Lung (tissue), 12 donors: ENCODE measurements around the gene COG5. TPM values are rescaled to one million over a fixed set of nuclear protein-coding genes. Genes with fewer than 3 reads are reported as not detected.

Source experiments
- ATAC-seq: fragments of 200-7000 bp; cut with Tn5 transposase; one replicate; pipeline ENCODE4 v1.9.1; 2020; ENCODE audit warnings: moderate number of reproducible peaks; ENCODE audit not compliant: insufficient read depth, low FRiP score
- DNase-seq, 3 donors: peaks; one replicate each; pipeline ENCODE4 v3.0.0-alpha.2; 2013 to 2017
- H3K27ac ChIP-seq, 2 donors: one replicate each; pipeline ENCODE4 v1.5.1; 2013; ENCODE audit warnings: mild to moderate bottlenecking in 2 of 2, moderate library complexity in 2 of 2, control low read depth in 1 of 2, inconsistent platforms in 1 of 2, low read depth in 1 of 2, low read length in 1 of 2
- H3K27me3 ChIP-seq, 3 donors: one replicate each; pipeline ENCODE4 v1.5.1; 2013; ENCODE audit warnings: low read length in 2 of 3; ENCODE audit not compliant: control insufficient read depth in 3 of 3, insufficient read depth in 3 of 3
- H3K36me3 ChIP-seq, 4 donors: one replicate each; pipeline ENCODE4 v1.5.1; 2013; ENCODE audit warnings: low read length in 4 of 4, mild to moderate bottlenecking in 1 of 4, moderate library complexity in 1 of 4; ENCODE audit not compliant: control insufficient read depth in 4 of 4, insufficient read depth in 4 of 4
- H3K4me1 ChIP-seq, 5 donors: one replicate each; pipeline ENCODE4 v1.5.1; 2013; ENCODE audit warnings: low read length in 5 of 5, mild to moderate bottlenecking in 2 of 5, moderate library complexity in 1 of 5; ENCODE audit not compliant: control insufficient read depth in 5 of 5, insufficient read depth in 5 of 5
- H3K4me3 ChIP-seq: one replicate; pipeline ENCODE4 v1.5.1; 2013; ENCODE audit warnings: mild to moderate bottlenecking, control low read depth, moderate library complexity
- H3K9ac ChIP-seq, 2 donors: one replicate each; pipeline ENCODE4 v1.5.1; 2013; ENCODE audit warnings: low read length in 2 of 2, control low read depth in 1 of 2; ENCODE audit not compliant: insufficient read depth in 1 of 2
- H3K9me3 ChIP-seq, 4 donors: one replicate each; pipeline ENCODE4 v1.5.1; 2013; ENCODE audit warnings: low read length in 3 of 4, mild to moderate bottlenecking in 1 of 4, moderate library complexity in 1 of 4; ENCODE audit not compliant: control insufficient read depth in 4 of 4, insufficient read depth in 3 of 4
- CTCF ChIP-seq: IDR thresholded peaks from 2 replicates; pipeline ENCODE4 v1.5.1; 2012; ENCODE audit warnings: mild to moderate bottlenecking; ENCODE audit errors: control extremely low read depth, extremely low read depth
- WGBS, 2 donors: extraction: QIAGEN DNeasy Blood & Tissue Kit; methylation state at CpG; one replicate each; pipeline ENCODE4 v1.1.7; 2013; 5-methylcytosine and 5-hydroxymethylcytosine counted together
- polyA plus RNA-seq, 2 donors: library from polyadenylated mRNA; stranded (reverse); fragments of 200-250 nt; gene quantifications; one replicate each; pipeline ENCODE4 v1.2.1, GENCODE V29; 2013
- total RNA-seq, 2 donors: library from RNA; depleted of rRNA in 1 of 2; stranded (reverse); fragments of >200 nt in 1 of 2; gene quantifications; one replicate each; pipeline ENCODE4 v1.2.1, GENCODE V29; 2014 to 2021
- donor health status: control.
- donor health status: control.
- donor health status: Bipolar disorder and iron deficiency.
- donor health status: healthy.
- donor health status: DM: yes; HTN: yes; CAD: no.

COG5 gene
- total and polyA plus RNA-seq, 4 donors, result 5.6 to 101 (median 27.2) TPM

GRCh38 chr7:107381453-107381852 lies 182.3 kb downstream of the COG5 start:
- no peak for TF ChIP-seq CTCF
- H3K9me3 ChIP-seq, result no peaks in the 10 kb centered on the region
- WGBS, 2 donors, result 88 to 90% methylated on average over 4 of the region's 4 CpGs
- H3K9ac ChIP-seq, result no peak overlapping the region
- H3K36me3 ChIP-seq, result no peaks in the 10 kb centered on the region
- ATAC-seq, result no peak
- H3K27ac ChIP-seq, result no peak overlapping the region
- no peaks in the 10 kb centered on the region for H3K27me3 ChIP-seq
- DNase-seq, result no peak
- H3K4me3 ChIP-seq, result no peak overlapping the region
- H3K4me1 ChIP-seq, result peaks cover 0 to 3% (median 0%) of the 10 kb centered on the region in 5 donors

GRCh38 chr7:107373354-107373753 lies 190.4 kb downstream of the COG5 start:
- DNase-seq (no peak), ATAC-seq (no peak)
- Histone ChIP-seq H3K9me3 (no peaks in the 10 kb centered on the region), H3K36me3 (no peaks in the 10 kb centered on the region), H3K9ac (no peak overlapping the region), H3K4me3 (no peak overlapping the region), H3K4me1 (no peaks in the 10 kb centered on the region), H3K27me3 (no peaks in the 10 kb centered on the region), H3K27ac (no peak overlapping the region)
- no peak for TF ChIP-seq CTCF
- WGBS, 2 donors, result 89 to 91% methylated on average over 4 of the region's 4 CpGs

- no peaks in the 10 kb centered on the region for H3K4me1 ChIP-seq
- 89% methylated on average over 1 of the region's 1 CpG for WGBS, 2 donors
- DNase-seq, result no peak
- no peak overlapping the region for H3K27ac ChIP-seq
- H3K4me3 ChIP-seq, result no peak overlapping the region
- TF ChIP-seq CTCF, result no peak
- ATAC-seq, result no peak
- no peak overlapping the region for H3K9ac ChIP-seq
- H3K27me3 ChIP-seq, result no peaks in the 10 kb centered on the region
- H3K9me3 ChIP-seq, result no peaks in the 10 kb centered on the region
- H3K36me3 ChIP-seq, result no peaks in the 10 kb centered on the region
Measured at GRCh38 chr7:107372298-107372697, 191.4 kb downstream of the COG5 start.

DNA sequence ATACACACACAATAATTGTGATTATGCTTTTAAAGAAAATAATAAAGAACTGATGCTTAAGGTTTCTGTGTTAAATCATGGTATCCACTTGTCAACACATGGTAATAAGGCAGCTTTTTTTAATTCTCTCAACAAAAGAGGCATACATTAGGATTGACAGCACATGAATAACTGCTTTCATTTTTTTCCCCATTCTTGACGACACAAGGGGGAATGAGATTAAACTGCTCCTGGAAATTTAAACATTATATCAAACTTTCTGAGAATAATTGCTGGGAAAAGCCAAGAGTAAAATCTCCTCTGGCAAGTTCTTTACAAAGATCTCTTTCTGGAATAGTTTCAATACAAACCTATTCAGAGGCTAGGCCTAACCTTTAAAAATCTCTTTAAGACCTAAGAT lies 192.9 kb downstream of the COG5 start:
- ATAC-seq (no peak), DNase-seq (no peak)
- WGBS, 2 donors, result 86 to 88% methylated on average over 1 of the region's 1 CpG
- no peak overlapping the region for H3K4me3 ChIP-seq
- no peaks in the 10 kb centered on the region for H3K27me3 ChIP-seq
- no peak for TF ChIP-seq CTCF
- H3K9ac ChIP-seq, result no peak overlapping the region
- H3K4me1 ChIP-seq, result no peaks in the 10 kb centered on the region
- no peaks in the 10 kb centered on the region for H3K36me3 ChIP-seq
- H3K27ac ChIP-seq, result no peak overlapping the region
- H3K9me3 ChIP-seq, result no peaks in the 10 kb centered on the region
